Immature natural killer cell (primary cell): ENCODE measurements around the gene VAC14. TPM values are rescaled to one million over a fixed set of nuclear protein-coding genes. Genes with fewer than 3 reads are reported as not detected.

Experiments
- DNase-seq, 3 donors: peaks; one replicate each; pipeline ENCODE4 v3.0.0; 2022; ENCODE audit warnings: mixed read lengths in 1 of 3
- H3K27ac Mint-ChIP-seq, 6 donors: one replicate each; pipeline ENCODE4 v1.8.0; 2020; ENCODE audit warnings: mixed read lengths in 6 of 6, mild to moderate bottlenecking in 5 of 6, inconsistent platforms in 4 of 6, moderate library complexity in 3 of 6
- H3K27me3 Mint-ChIP-seq, 3 donors: one replicate each; pipeline ENCODE4 v1.8.0; 2020 to 2021; ENCODE audit warnings: low read depth in 3 of 3, mild to moderate bottlenecking in 3 of 3, mixed read lengths in 3 of 3, moderate library complexity in 3 of 3, inconsistent platforms in 1 of 3
- H3K36me3 Mint-ChIP-seq, 3 donors: one replicate each; pipeline ENCODE4 v1.8.0; 2020; ENCODE audit warnings: mixed read lengths in 3 of 3, inconsistent platforms in 2 of 3, mild to moderate bottlenecking in 2 of 3
- H3K4me1 Mint-ChIP-seq, 2 donors: one replicate each; pipeline ENCODE4 v1.8.0; 2020; ENCODE audit warnings: inconsistent platforms in 2 of 2, mild to moderate bottlenecking in 2 of 2, mixed read lengths in 2 of 2, moderate library complexity in 1 of 2
- H3K4me3 Mint-ChIP-seq, 5 donors: one replicate each; pipeline ENCODE4 v1.8.0; 2020; ENCODE audit warnings: mild to moderate bottlenecking in 5 of 5, mixed read lengths in 5 of 5, inconsistent platforms in 3 of 5, moderate library complexity in 3 of 5
- H3K9me3 Mint-ChIP-seq, 6 donors: one replicate each; pipeline ENCODE4 v1.8.0; 2020; ENCODE audit warnings: mild to moderate bottlenecking in 6 of 6, mixed read lengths in 6 of 6, inconsistent platforms in 4 of 6, moderate library complexity in 3 of 6
- polyA plus RNA-seq, 3 donors: library from polyadenylated mRNA; unstranded; fragments of 300-500 nt; fragmentation: Illumina TruSeq; gene quantifications; one replicate each; pipeline ENCODE4 v1.2.3, GENCODE V29; 2021

VAC14 gene
- polyA plus RNA-seq, 3 donors from 2014 or later, result 19.1 to 42.2 (median 28.1) TPM

DNA sequence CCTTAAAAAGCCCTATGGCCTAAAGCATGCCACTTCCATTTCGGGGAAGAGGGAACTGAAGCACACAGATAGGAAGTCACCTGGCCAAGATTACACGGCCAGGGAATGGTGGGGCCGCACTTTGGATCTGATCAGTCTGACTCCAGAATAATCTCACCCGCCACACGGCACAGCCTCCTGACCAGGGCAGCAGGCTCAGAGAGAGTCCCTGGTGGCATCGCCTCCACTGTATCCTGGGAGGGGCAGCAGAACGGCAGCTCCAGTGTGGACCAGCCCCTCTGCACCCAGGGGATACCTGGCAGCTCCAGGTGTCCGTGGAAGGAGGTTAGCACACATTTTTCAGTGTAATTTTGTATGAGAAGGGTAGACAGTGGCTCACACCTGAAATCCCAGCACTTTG is 35.5 kb downstream of the VAC14 start:
- H3K4me1 Mint-ChIP-seq, result no peaks in the 10 kb centered on the region
- H3K4me3 Mint-ChIP-seq, result no peak overlapping the region
- no peaks in the 10 kb centered on the region for H3K9me3 Mint-ChIP-seq
- peaks cover 0 to 20% (median 0%) of the 10 kb centered on the region in 3 donors for H3K36me3 Mint-ChIP-seq
- peaks cover 0 to 3% (median 2%) of the 10 kb centered on the region in 3 donors for H3K27me3 Mint-ChIP-seq
- DNase-seq, result no peak
- no peak overlapping the region for H3K27ac Mint-ChIP-seq

DNA sequence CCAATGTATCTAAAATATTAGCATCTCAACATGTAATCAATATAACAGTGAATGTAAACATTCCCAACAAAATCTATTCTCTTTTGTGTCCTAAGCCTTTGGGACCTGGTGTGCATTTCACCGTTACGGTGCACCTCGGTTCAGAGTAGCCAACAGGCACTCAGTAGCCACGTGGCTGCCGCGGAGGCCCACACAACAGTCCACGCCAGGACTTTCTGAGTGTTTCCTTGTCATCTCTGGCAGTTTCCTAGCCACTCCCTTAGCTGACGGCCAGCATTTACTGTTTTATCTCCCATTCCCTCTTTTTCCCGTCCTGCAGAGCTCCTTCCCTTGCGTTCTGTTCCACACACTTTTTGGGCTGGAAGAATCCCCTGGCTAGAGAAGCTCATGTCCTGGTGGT is 36.3 kb downstream of the VAC14 start:
- Mint-ChIP-seq H3K4me1 (no peaks in the 10 kb centered on the region), H3K27me3 (peaks cover 0 to 3% (median 0%) of the 10 kb centered on the region in 3 donors), H3K4me3 (no peak overlapping the region), H3K36me3 (peaks cover 2 to 22% (median 2%) of the 10 kb centered on the region in 3 donors), H3K27ac (no peak overlapping the region), H3K9me3 (no peaks in the 10 kb centered on the region)
- DNase-seq, result no peak

DNA sequence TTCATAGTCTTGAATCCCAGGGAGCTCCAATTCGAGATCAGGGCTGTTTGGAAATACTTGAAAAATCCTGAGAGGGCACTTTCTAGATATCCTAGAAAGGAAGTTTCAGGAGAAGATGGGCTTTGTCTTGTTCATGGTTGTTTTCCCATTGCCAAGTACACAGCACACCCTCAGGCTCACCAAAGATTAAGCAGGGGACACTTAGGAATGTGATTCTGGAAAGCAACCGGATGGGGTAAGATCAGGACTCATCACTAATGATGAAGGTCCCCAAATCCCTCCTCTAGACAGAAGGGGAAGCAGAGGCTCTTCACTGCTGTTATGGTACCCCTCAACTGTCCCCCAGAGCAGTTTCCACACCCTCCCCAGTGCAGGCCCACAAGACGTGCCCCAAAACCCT is 40.7 kb downstream of the VAC14 start:
- H3K4me1 Mint-ChIP-seq, result no peaks in the 10 kb centered on the region
- peaks cover 0 to 1% (median 1%) of the 10 kb centered on the region in 3 donors for H3K27me3 Mint-ChIP-seq
- no peak for DNase-seq
- H3K9me3 Mint-ChIP-seq, result no peaks in the 10 kb centered on the region
- peak overlapping the region in 1 of 6 donors; percentile 50 for H3K27ac Mint-ChIP-seq
- peaks cover 10 to 30% (median 15%) of the 10 kb centered on the region in 3 donors for H3K36me3 Mint-ChIP-seq
- no peak overlapping the region for H3K4me3 Mint-ChIP-seq

DNA sequence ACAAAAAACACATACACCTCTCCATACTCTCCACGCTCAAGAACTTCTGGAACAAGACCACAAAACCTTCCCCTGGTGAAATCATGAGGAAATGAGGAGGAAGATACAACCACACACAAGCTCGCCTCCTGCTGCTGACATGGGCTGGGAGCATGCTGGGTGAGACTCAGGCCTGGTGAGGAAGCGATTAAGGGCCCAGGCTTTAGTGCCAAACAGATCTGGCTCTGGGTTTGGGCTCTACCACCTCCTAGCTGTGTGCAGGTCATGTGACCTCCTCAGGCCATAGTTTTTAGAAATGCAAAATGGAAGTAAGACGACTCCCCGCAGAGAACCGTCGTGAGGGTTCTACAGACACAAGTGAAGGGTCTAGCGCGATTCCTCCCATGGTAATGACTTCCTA is 41.3 kb downstream of the VAC14 start:
- DNase-seq, result no peak
- H3K4me3 Mint-ChIP-seq, result no peak overlapping the region

DNA sequence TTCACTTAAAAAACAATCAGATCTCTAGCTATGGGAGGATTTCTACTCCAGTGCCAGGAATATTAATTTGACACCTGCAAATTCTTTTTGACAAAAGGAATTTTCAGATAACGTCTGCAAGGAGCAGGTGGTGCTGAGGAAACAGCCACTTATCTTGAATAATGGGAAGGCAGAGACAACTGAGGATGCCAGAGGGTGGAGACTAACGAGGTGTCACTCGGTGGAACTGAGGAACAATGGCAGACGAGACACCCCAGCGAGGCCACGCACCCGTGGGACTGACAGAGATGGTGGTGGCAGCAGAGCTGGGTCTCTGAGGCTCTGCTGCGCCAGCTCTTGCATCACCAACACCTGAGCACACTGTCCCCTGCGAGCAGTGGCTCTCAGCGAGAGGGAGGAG is 42.2 kb downstream of the VAC14 start:
- Mint-ChIP-seq H3K9me3 (no peaks in the 10 kb centered on the region), H3K4me1 (no peaks in the 10 kb centered on the region), H3K27ac (no peak overlapping the region), H3K4me3 (no peak overlapping the region), H3K27me3 (peaks cover 0 to 1% (median 0%) of the 10 kb centered on the region in 3 donors), H3K36me3 (peaks cover 10 to 29% (median 15%) of the 10 kb centered on the region in 3 donors)
- DNase-seq, result no peak

More for the DNA sequence above, 41.3 kb downstream of the VAC14 start:
- H3K4me1 Mint-ChIP-seq, result no peaks in the 10 kb centered on the region
- H3K27me3 Mint-ChIP-seq, result peaks cover 0 to 1% (median 0%) of the 10 kb centered on the region in 3 donors
- no peak overlapping the region for H3K27ac Mint-ChIP-seq
- no peaks in the 10 kb centered on the region for H3K9me3 Mint-ChIP-seq
- peaks cover 10 to 31% (median 15%) of the 10 kb centered on the region in 3 donors for H3K36me3 Mint-ChIP-seq

DNA sequence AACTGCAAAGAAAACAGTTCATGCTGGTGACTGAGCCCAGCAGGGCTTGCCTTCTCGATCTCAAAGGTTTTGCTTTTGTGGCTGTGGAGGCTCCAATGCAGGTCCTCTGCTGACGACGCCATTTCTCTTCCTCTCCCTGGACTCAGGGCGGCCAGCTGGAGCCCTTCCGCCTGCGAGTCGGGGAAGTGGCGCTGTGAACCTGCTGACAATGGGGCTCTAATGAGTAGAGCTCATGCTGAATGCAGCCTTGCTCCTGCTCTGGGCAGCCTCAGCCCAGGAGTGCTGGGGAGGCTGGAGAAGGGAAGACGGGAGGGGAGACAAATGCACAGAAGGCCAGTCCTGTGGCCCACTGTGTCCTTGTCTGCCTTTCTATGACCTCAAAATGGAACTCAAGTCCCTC is 43.8 kb downstream of the VAC14 start:
- DNase-seq, result no peak
- no peaks in the 10 kb centered on the region for H3K9me3 Mint-ChIP-seq
- no peaks in the 10 kb centered on the region for H3K4me1 Mint-ChIP-seq
- H3K27me3 Mint-ChIP-seq, result peaks cover 0 to 1% (median 0%) of the 10 kb centered on the region in 3 donors
- H3K27ac Mint-ChIP-seq, result no peak overlapping the region
- no peak overlapping the region for H3K4me3 Mint-ChIP-seq
- H3K36me3 Mint-ChIP-seq, result peaks cover 10 to 33% (median 15%) of the 10 kb centered on the region in 3 donors

DNA sequence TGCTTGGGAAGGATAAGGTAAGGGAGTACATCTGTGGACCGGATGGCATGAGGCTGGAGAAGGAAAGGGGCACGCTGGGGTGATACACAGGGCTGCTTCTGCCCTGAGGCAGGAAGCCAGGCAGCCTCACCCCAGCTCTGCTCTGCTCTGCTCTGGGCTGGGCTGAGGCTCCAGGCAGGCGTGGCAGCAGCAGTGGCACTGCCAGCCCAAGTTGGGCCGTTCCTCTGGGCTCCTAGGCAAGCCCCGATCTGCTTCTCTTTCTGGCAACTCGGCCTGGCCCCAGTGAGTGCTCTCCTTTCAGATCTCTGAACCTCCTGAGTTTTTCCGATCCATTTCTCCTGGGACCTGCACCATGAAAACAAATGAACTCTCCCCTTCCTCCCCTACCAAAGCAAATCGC is 44.9 kb downstream of the VAC14 start:
- H3K27ac Mint-ChIP-seq, result no peak overlapping the region
- H3K27me3 Mint-ChIP-seq, result peaks cover 0 to 1% (median 0%) of the 10 kb centered on the region in 3 donors
- DNase-seq, result no peak

DNA sequence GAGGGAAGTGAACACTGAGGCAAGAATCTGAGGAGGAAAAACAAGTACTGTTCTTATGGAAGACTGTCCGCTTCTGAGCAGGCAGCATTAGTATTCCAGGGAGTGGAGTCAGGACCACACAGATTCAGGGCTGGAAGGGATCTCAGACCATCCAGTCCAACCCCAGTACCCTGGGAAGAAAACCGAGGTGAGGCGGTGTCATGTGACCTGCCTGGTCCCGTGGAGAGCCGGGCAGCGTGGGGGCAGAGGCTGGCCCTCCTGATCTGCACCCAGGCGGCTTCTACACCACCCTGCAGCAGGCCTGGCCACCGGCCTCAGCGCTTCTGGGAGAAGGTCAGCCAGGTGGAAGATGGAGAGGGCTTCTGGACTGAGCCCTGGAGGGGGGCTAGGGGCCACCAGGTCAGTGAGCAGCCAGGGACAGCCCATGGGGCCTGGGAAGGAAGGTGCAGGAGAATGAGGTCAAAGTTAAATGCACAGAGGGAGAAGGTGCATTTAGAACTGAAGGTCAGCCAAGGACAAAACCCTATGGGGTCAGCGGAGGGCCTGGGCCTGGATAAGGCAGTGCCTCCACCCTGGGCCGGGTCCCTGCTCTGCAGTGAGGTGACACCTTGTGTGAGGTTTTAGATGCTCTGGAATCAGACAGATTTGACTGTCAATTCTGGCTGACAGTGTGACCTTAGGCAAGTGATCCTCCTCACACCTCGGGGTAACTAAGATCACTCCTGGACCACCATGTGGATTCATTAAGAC is 45.9 kb downstream of the VAC14 start:
- Mint-ChIP-seq H3K4me3 (no peak overlapping the region), H3K36me3 (peaks cover 10 to 24% (median 15%) of the 10 kb centered on the region in 3 donors), H3K27me3 (peaks cover 0 to 1% (median 0%) of the 10 kb centered on the region in 3 donors), H3K4me1 (no peaks in the 10 kb centered on the region), H3K9me3 (no peaks in the 10 kb centered on the region), H3K27ac (no peak overlapping the region)
- no peak for DNase-seq

More for the DNA sequence above, 44.9 kb downstream of the VAC14 start:
- H3K4me1 Mint-ChIP-seq, result no peaks in the 10 kb centered on the region
- H3K4me3 Mint-ChIP-seq, result no peak overlapping the region
- no peaks in the 10 kb centered on the region for H3K9me3 Mint-ChIP-seq
- H3K36me3 Mint-ChIP-seq, result peaks cover 10 to 33% (median 15%) of the 10 kb centered on the region in 3 donors

DNA sequence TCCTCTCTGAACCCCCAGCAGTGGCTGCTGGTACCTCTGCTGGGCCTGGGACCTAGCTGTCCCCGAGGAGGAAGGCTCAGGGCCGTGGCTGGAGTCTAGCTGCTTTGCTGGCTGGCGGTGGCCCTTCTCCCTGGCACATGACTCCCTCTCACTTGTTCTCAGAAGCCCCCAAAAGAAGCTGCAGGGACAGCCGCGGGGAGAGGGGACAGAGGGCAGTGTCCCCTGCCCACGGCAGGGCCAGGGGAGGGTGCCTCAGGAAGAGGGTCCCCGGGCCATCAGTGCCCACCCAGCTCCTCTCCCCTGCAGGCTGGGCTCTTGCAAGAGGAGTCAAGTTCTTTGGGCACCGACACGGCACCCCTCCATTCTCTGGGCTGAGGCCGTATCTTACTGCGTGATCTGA is 46.6 kb downstream of the VAC14 start:
- Mint-ChIP-seq H3K4me1 (no peaks in the 10 kb centered on the region), H3K9me3 (no peaks in the 10 kb centered on the region), H3K4me3 (no peak overlapping the region), H3K27me3 (peaks cover 0 to 1% (median 0%) of the 10 kb centered on the region in 3 donors), H3K27ac (no peak overlapping the region), H3K36me3 (peaks cover 5 to 18% (median 10%) of the 10 kb centered on the region in 3 donors)
- no peak for DNase-seq

DNA sequence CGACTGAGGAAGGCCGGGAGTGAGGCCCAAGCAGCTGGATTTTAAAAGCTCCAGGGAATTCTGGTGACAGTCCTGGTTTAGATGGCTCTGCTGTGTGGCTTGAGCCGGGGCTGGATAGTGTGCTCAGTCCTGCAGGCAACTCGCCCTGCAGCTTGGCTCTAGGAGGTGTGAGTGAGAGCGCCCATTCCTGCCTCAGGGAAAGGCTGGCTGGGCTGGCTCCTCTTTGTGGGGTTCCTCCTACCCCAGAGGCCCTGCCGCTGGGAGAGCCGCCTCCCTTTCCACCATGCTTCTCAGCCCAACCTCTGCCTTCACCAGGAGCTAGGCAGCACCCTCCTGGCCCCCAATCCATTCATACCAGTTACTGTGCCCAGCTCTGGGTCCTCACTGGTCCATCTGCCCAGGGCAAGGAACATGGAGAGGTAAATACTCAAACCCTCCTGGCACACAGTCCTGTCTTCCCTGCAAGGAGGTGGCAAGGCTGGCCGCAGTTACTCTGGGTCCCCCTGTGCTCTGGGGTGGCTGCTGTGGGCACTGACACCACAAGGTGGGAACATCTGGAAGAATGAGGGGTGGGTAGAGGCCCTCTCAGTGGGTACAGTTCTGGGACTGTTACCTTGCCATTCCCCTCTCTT is 47.1 kb downstream of the VAC14 start:
- no peaks in the 10 kb centered on the region for H3K9me3 Mint-ChIP-seq
- H3K4me1 Mint-ChIP-seq, result no peaks in the 10 kb centered on the region
- H3K4me3 Mint-ChIP-seq, result no peak overlapping the region
- no peak for DNase-seq
- no peak overlapping the region for H3K27ac Mint-ChIP-seq
- H3K36me3 Mint-ChIP-seq, result peaks cover 2 to 16% (median 4%) of the 10 kb centered on the region in 3 donors
- peaks cover 0 to 1% (median 0%) of the 10 kb centered on the region in 3 donors for H3K27me3 Mint-ChIP-seq

DNA sequence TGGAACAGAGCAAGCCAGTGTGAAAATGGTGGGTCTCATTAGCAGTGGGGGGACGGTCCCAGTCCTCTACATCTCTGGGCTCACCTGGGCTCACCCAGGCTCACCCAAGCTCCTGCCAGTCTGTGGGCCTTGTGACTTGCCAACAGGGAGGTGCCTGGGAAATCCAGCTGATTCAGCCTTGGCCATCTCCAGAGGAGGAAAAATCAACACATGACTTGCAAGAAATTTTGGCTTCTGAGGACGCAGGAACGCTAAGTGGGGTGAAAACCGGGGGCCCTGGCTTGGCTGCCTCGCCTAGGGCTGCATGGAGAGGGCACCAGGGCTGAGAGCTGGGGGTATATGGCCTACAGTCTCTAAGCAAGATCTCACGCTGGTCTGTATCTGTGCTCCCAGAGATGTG is 47.7 kb downstream of the VAC14 start:
- DNase-seq, result no peak
- H3K27me3 Mint-ChIP-seq, result peaks cover 0 to 2% (median 0%) of the 10 kb centered on the region in 3 donors
- peaks cover 0 to 14% (median 3%) of the 10 kb centered on the region in 3 donors for H3K36me3 Mint-ChIP-seq
- no peak overlapping the region for H3K4me3 Mint-ChIP-seq
- no peak overlapping the region for H3K27ac Mint-ChIP-seq
- no peaks in the 10 kb centered on the region for H3K4me1 Mint-ChIP-seq
- H3K9me3 Mint-ChIP-seq, result no peaks in the 10 kb centered on the region

DNA sequence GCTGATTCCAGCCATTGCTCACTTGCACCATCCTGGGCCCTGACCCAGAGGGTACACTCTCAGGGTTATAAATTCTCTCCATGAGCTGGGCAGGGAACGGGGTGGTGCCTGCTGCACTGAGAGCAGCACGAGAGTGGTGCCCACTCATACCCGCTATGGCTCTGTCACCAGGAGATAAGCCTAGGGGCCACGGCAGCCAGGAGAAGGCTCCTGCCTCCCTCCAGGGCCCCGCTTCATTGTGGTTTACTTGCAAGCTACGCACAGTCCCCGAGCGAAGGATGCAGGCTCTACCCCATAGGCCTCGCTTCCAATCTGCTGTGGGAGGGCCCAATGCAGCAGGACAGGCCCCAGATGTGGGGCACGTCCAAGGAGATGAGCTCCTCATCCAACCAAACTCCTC is 48.5 kb downstream of the VAC14 start:
- DNase-seq, result no peak
- H3K4me3 Mint-ChIP-seq, result no peak overlapping the region
- peaks cover 0 to 11% (median 0%) of the 10 kb centered on the region in 3 donors for H3K36me3 Mint-ChIP-seq
- no peak overlapping the region for H3K27ac Mint-ChIP-seq
- H3K4me1 Mint-ChIP-seq, result peaks cover under 1 to 1% of the 10 kb centered on the region in 2 donors
- H3K27me3 Mint-ChIP-seq, result peaks cover 0 to 3% (median 0%) of the 10 kb centered on the region in 3 donors
- H3K9me3 Mint-ChIP-seq, result no peaks in the 10 kb centered on the region

DNA sequence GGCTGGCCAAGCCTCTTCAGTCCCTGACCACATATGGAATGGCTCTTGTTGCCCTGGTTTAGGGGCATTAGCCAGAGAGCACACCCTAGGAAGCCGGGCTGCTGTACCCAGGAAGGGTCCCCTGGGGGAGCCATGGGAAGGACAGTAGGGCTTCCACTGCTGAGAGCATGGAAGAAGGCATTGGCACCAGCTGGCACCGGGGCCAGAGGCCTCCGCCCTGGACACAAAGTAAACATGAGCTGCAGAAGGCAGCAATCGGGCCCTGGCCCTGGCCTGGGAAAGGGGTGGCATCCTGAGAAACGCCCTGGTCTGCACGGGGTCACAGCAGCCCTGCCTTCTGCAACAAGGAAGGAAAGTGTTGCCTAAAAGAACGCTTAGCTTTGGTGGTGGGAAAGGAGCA is 49.4 kb downstream of the VAC14 start:
- H3K27me3 Mint-ChIP-seq, result peaks cover 0 to 3% (median 0%) of the 10 kb centered on the region in 3 donors
- DNase-seq, result no peak
- peaks cover 5 to 10% of the 10 kb centered on the region in 2 donors for H3K4me1 Mint-ChIP-seq
- no peak overlapping the region for H3K27ac Mint-ChIP-seq
- no peak overlapping the region for H3K4me3 Mint-ChIP-seq
- H3K9me3 Mint-ChIP-seq, result no peaks in the 10 kb centered on the region
- peaks cover 0 to 8% (median 0%) of the 10 kb centered on the region in 3 donors for H3K36me3 Mint-ChIP-seq

DNA sequence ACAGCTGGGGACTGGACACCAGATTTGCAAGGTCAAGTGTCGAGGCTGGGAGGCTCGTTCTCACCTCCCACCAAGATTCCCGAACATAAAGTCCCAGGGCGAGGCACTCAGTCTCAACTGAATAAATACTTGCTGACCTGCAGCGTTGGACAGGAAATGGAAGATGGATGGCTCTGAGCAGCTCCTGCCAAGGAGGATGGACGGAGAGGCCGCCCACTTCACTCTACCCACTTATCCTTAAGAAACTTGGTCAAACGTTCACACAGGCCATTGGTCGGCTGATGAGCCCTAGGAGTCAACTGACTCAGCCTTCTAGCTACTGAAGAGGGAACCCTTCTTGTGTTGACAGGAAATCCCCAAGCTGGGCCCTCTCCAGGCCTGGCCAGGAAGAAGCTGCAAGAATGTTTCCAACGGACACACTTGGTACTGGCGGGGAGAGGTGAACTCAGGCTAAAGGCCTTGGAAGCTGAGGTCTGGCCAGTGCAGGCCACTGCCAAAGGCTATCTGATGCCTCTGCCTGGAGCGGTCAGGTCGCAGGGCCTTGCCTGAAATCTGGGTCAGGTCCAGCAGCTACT is 50.0 kb downstream of the VAC14 start:
- Mint-ChIP-seq H3K4me1 (peaks cover 6 to 10% of the 10 kb centered on the region in 2 donors), H3K4me3 (no peak overlapping the region), H3K27me3 (peaks cover 0 to 2% (median 0%) of the 10 kb centered on the region in 3 donors), H3K36me3 (peaks cover 0 to 8% (median 0%) of the 10 kb centered on the region in 3 donors), H3K9me3 (no peaks in the 10 kb centered on the region), H3K27ac (no peak overlapping the region)
- DNase-seq, result no peak
